ENCODE results near the gene DPCD. TPM values are rescaled to one million over a fixed set of nuclear protein-coding genes. Genes with fewer than 3 reads are reported as not detected.

DPCD gene
- total RNA-seq, 4 donors from 2014 or later = 18.1 to 73.0 (median 37.3) TPM

GRCh38 chr10:101639141-101639900 lies 51.2 kb downstream of the DPCD start:
- Histone ChIP-seq H3K9me3 (no peaks in the 10 kb centered on the region), H3K4me1 (no peaks in the 10 kb centered on the region), H3K27me3 (no peaks in the 10 kb centered on the region), H3K4me3 (replicated peaks in 1 of 3) (no peak overlapping the region), H3K27ac (no peak overlapping the region), H3K36me3 (peaks cover 0 to 5% of the 10 kb centered on the region in 2 donors)
- no peak for TF ChIP-seq POLR2A (IDR thresholded peaks at IDR 0.05)
- no peak for TF ChIP-seq CTCF (IDR thresholded peaks at IDR 0.05)
- DNase-seq = no peak
- WGBS, 2 donors = 98 to 100% methylated on average over 2 of the region's 2 CpGs
- intact Hi-C loops (cut with DNase I) = no loop called here

- no peak for DNase-seq
- Histone ChIP-seq H3K4me1 (no peaks in the 10 kb centered on the region), H3K27me3 (no peaks in the 10 kb centered on the region), H3K9me3 (no peaks in the 10 kb centered on the region), H3K36me3 (no peaks in the 10 kb centered on the region), H3K4me3 (replicated peaks in 1 of 3) (no peak overlapping the region), H3K27ac (no peak overlapping the region)
- 66 to 78% methylated on average over 3 of the region's 3 CpGs for WGBS, 2 donors
- no peak for TF ChIP-seq CTCF (IDR thresholded peaks at IDR 0.05)
- TF ChIP-seq POLR2A (IDR thresholded peaks at IDR 0.05) = no peak
- intact Hi-C loops (cut with DNase I) = no loop called here
These were observed 55.4 kb downstream of the DPCD start for GRCh38 chr10:101643546-101643945.

GRCh38 chr10:101644002-101644401 lies 55.9 kb downstream of the DPCD start:
- H3K27me3 ChIP-seq = no peaks in the 10 kb centered on the region

GRCh38 chr10:101645659-101646058 lies 57.5 kb downstream of the DPCD start:
- no peak for DNase-seq
- WGBS, 2 donors = 90 to 96% methylated on average over 1 of the region's 1 CpG
- intact Hi-C loops (cut with DNase I) = no loop called here
- TF ChIP-seq CTCF (IDR thresholded peaks at IDR 0.05) (no peak), POLR2A (IDR thresholded peaks at IDR 0.05) (no peak)
- H3K27ac ChIP-seq = no peak overlapping the region
- H3K4me1 ChIP-seq = no peaks in the 10 kb centered on the region
- no peaks in the 10 kb centered on the region for H3K9me3 ChIP-seq
- peaks cover 3% of the 10 kb centered on the region in 2 donors for H3K36me3 ChIP-seq
- no peak overlapping the region for H3K4me3 ChIP-seq (replicated peaks in 1 of 3)
- H3K27me3 ChIP-seq = no peaks in the 10 kb centered on the region

More at GRCh38 chr10:101644002-101644401, 55.9 kb downstream of the DPCD start:
- intact Hi-C loops (cut with DNase I) = no loop called here
- H3K9me3 ChIP-seq = no peaks in the 10 kb centered on the region
- DNase-seq = no peak
- no peaks in the 10 kb centered on the region for H3K4me1 ChIP-seq
- 69 to 77% methylated on average over 3 of the region's 3 CpGs for WGBS, 2 donors
- H3K27ac ChIP-seq = no peak overlapping the region
- no peak overlapping the region for H3K4me3 ChIP-seq (replicated peaks in 1 of 3)
- H3K36me3 ChIP-seq = no peaks in the 10 kb centered on the region
- TF ChIP-seq POLR2A (IDR thresholded peaks at IDR 0.05) = no peak
- no peak for TF ChIP-seq CTCF (IDR thresholded peaks at IDR 0.05)

- no peak for DNase-seq
- WGBS, 2 donors = 75 to 86% methylated on average over 6 of the region's 6 CpGs
- intact Hi-C loops (cut with DNase I) = no loop called here
- Histone ChIP-seq H3K4me3 (replicated peaks in 1 of 3) (no peak overlapping the region), H3K9me3 (no peaks in the 10 kb centered on the region), H3K27ac (no peak overlapping the region), H3K27me3 (no peaks in the 10 kb centered on the region), H3K4me1 (no peaks in the 10 kb centered on the region), H3K36me3 (peaks cover 3 to 5% of the 10 kb centered on the region in 2 donors)
- TF ChIP-seq POLR2A (IDR thresholded peaks at IDR 0.05) (no peak), CTCF (IDR thresholded peaks at IDR 0.05) (no peak)
These were observed 58.2 kb downstream of the DPCD start for GRCh38 chr10:101646364-101646763.
